B cell (primary cell): ENCODE measurements around the gene WNK4. TPM values are rescaled to one million over a fixed set of nuclear protein-coding genes. Genes with fewer than 3 reads are reported as not detected.

Experiments used
- ATAC-seq: fragments of 200-7000 bp; cut with Tn5 transposase; one replicate; pipeline ENCODE4 v1.10.0; 2021; ENCODE audit warnings: low read depth, mild to moderate bottlenecking, moderate number of reproducible peaks, moderate library complexity
- CTCF ChIA-PET: fragments of 350-600 bp; sonication (Branson Sonifier 250); formaldehyde crosslinking; loops from one replicate; lab custom pipeline; 2021; ENCODE audit warnings: antibody characterized with exemption, inconsistent platforms; lab: Charles Lee
- POLR2A ChIA-PET: fragments of 350-600 bp; sonication (Branson Sonifier 250); formaldehyde crosslinking; loops from one replicate; lab custom pipeline; 2021; ENCODE audit warnings: antibody characterized with exemption; lab: Charles Lee
- DNase-seq: peaks from one replicate; pipeline ENCODE4 v3.0.0; 2013
- H2AFZ ChIP-seq: 2 replicates; pipeline ENCODE4 v1.6.1; 2012; ENCODE audit warnings: mild to moderate bottlenecking, low read depth, low read length; ENCODE audit not compliant: insufficient read depth, poor library complexity, severe bottlenecking
- H3K27ac ChIP-seq, 2 donors: 1 replicate in 1 of 2; 2 replicates in 1 of 2; pipeline ENCODE4 v1.5.1; 2012 to 2013; ENCODE audit warnings: low read length in 2 of 2, mild to moderate bottlenecking in 2 of 2, moderate library complexity in 1 of 2
- H3K27me3 ChIP-seq, 4 experiments: fragments of 200-600 bp in 1 of 4; sonication (generic) in 1 of 4; replicated peaks in 1 of 4; 1 replicate in 2 of 4; 2 replicates in 2 of 4; pipeline versions ENCODE4 v1.6.1 to v1.7.0; 2013 to 2016; ENCODE audit warnings: low read length in 3 of 4, mild to moderate bottlenecking in 2 of 4, mixed read lengths in 1 of 4, moderate library complexity in 1 of 4; ENCODE audit not compliant: insufficient read depth in 4 of 4, control insufficient read depth in 3 of 4; ENCODE audit errors: control extremely low read depth in 1 of 4
- H3K36me3 ChIP-seq, 2 experiments: replicated peaks in 1 of 2; 1 replicate in 1 of 2; 2 replicates in 1 of 2; pipeline versions ENCODE4 v1.6.1 to v1.7.1; 2013; ENCODE audit warnings: low read length in 1 of 2; ENCODE audit not compliant: insufficient read depth in 2 of 2, control insufficient read depth in 1 of 2; ENCODE audit errors: control extremely low read depth in 1 of 2, extremely low read depth in 1 of 2
- H3K4me1 ChIP-seq, 2 donors: fragments of 200-600 bp in 1 of 2; sonication (generic) in 1 of 2; 1 replicate in 1 of 2; 2 replicates in 1 of 2; pipeline versions ENCODE4 v1.5.1 to v1.6.1; 2013 to 2017; ENCODE audit warnings: low read length in 2 of 2; ENCODE audit not compliant: control insufficient read depth in 2 of 2, insufficient read depth in 2 of 2
- H3K4me2 ChIP-seq: replicated peaks from 2 replicates; pipeline ENCODE3; 2012; ENCODE audit warnings: mild to moderate bottlenecking, low read depth, low read length; ENCODE audit not compliant: poor library complexity, severe bottlenecking
- H3K4me3 ChIP-seq, 5 experiments: fragments of 200-600 bp in 1 of 5; sonication (generic) in 1 of 5; 1 replicate in 3 of 5; 2 replicates in 2 of 5; pipeline versions ENCODE4 v1.5.1 to v1.7.0; 2011 to 2016; ENCODE audit warnings: low read length in 4 of 5, mild to moderate bottlenecking in 4 of 5, low read depth in 2 of 5, control low read depth in 1 of 5, moderate library complexity in 1 of 5; ENCODE audit not compliant: insufficient read depth in 1 of 5; ENCODE audit errors: control extremely low read depth in 1 of 5, extremely low read depth in 1 of 5
- H3K79me2 ChIP-seq: fragments of 200-600 bp; sonication (generic); one replicate; pipeline ENCODE4 v1.6.0; 2016; ENCODE audit warnings: low read length; ENCODE audit not compliant: control insufficient read depth, insufficient read depth
- H3K9ac ChIP-seq: fragments of 200-600 bp; sonication (generic); 2 replicates; pipeline ENCODE4 v1.6.1; 2017; ENCODE audit warnings: mild to moderate bottlenecking, low read length, moderate library complexity
- H3K9me3 ChIP-seq, 3 donors: one replicate each; pipeline versions ENCODE4 v1.6.1 to v1.7.1; 2013; ENCODE audit warnings: low read length in 2 of 3; ENCODE audit not compliant: control insufficient read depth in 2 of 3, insufficient read depth in 1 of 3; ENCODE audit errors: control extremely low read depth in 1 of 3
- H4K20me1 ChIP-seq: 2 replicates; pipeline ENCODE4 v1.6.0; 2012; ENCODE audit warnings: mild to moderate bottlenecking, low read length; ENCODE audit not compliant: insufficient read depth, control insufficient read depth, poor library complexity, severe bottlenecking
- H3K27ac Mint-ChIP-seq: one replicate; pipeline ENCODE4 v1.8.0; 2021; ENCODE audit warnings: mixed read lengths
- H3K27me3 Mint-ChIP-seq: one replicate; pipeline ENCODE4 v1.8.0; 2021; ENCODE audit warnings: mixed read lengths
- H3K4me1 Mint-ChIP-seq: one replicate; pipeline ENCODE4 v1.8.0; 2021; ENCODE audit warnings: mixed read lengths
- H3K4me3 Mint-ChIP-seq: one replicate; pipeline ENCODE4 v1.8.0; 2021; ENCODE audit warnings: mixed read lengths
- H3K9me3 Mint-ChIP-seq: one replicate; pipeline ENCODE4 v1.8.0; 2022; ENCODE audit warnings: mixed read lengths; ENCODE audit not compliant: insufficient read depth
- EZH2 ChIP-seq: IDR thresholded peaks from 2 replicates; pipeline ENCODE4 v1.6.1; 2012; ENCODE audit warnings: borderline replicate concordance, low read depth, mild to moderate bottlenecking, moderate library complexity, low read length; ENCODE audit not compliant: insufficient read depth, poor library complexity, severe bottlenecking
- WGBS: methylation state at CpG from one replicate; pipeline ENCODE4 v1.1.5; 2013; ENCODE audit warnings: missing lambda C conversion rate; ENCODE audit not compliant: insufficient coverage; 5-methylcytosine and 5-hydroxymethylcytosine counted together
- intact Hi-C: fragments of 100-400 bp; cut with micrococcal nuclease; formaldehyde crosslinking; loops from one replicate; pipeline ENCODE4 v1.10.0; 2022
- polyA plus RNA-seq: library from polyadenylated mRNA; depleted of rRNA; stranded (reverse); fragments of >200 nt; gene quantifications from 2 replicates; pipeline ENCODE4 v1.2.3, GENCODE V29; 2012
- total RNA-seq, 2 donors: library from RNA; stranded (reverse); fragments of 120-200 nt in 1 of 2; gene quantifications; 1 replicate in 1 of 2; 2 replicates in 1 of 2; pipeline versions ENCODE4 v1.2.3 to v1.2.4, GENCODE V29; 2013 to 2022
- TF ChIP-seq, protein P1 (sequence below): fragments of 200-600 bp; IDR thresholded peaks from one replicate; pipeline ENCODE4 v1.8.0; 2022; ENCODE audit warnings: antibody characterized with exemption, mild to moderate bottlenecking

WNK4 gene
- total and polyA plus RNA-seq, 2 donors (not counting 1 experiment from before 2014, with no cell fraction given), result 0.03 to 0.44 TPM

- no peak overlapping the region for H3K4me2 ChIP-seq
- ATAC-seq, result no peak
- DNase-seq, result no peak
- Mint-ChIP-seq H3K4me1 (peaks cover 17% of the 10 kb centered on the region), H3K4me3 (no peak overlapping the region), H3K27ac (no peak overlapping the region), H3K27me3 (peaks cover 27% of the 10 kb centered on the region), H3K9me3 (no peaks in the 10 kb centered on the region)
- intact Hi-C loops, result loop anchor here (10.0 kb wide), 1 partner anchor 736 kb away; the partner anchor contains the start of gene DHX8
- POLR2A ChIA-PET, result no interaction called here
- no peaks in the 10 kb centered on the region for H3K9me3 ChIP-seq
- no peak overlapping the region for H2AFZ ChIP-seq
- WGBS, result 81% methylated on average over 4 of the region's 7 CpGs
- peaks cover 19% of the 10 kb centered on the region for H3K79me2 ChIP-seq
- H3K27me3 ChIP-seq, result peaks cover 0 to 19% (median 3%) of the 10 kb centered on the region in 4 experiments
- no peak overlapping the region for H3K9ac ChIP-seq
- peaks cover 4% of the 10 kb centered on the region for H4K20me1 ChIP-seq
- H3K4me3 ChIP-seq, result no peak overlapping the region
- H3K27ac ChIP-seq, result no peak overlapping the region
- CTCF ChIA-PET, result interaction anchor here (1.4 to 1.5 kb wide), 2 partner anchors 13 to 15 kb away, joined by 3 to 4 read pairs; partner anchors contain the start of gene RAMP2
- TF ChIP-seq EZH2, result no peak
- TF ChIP-seq, protein P1, sequence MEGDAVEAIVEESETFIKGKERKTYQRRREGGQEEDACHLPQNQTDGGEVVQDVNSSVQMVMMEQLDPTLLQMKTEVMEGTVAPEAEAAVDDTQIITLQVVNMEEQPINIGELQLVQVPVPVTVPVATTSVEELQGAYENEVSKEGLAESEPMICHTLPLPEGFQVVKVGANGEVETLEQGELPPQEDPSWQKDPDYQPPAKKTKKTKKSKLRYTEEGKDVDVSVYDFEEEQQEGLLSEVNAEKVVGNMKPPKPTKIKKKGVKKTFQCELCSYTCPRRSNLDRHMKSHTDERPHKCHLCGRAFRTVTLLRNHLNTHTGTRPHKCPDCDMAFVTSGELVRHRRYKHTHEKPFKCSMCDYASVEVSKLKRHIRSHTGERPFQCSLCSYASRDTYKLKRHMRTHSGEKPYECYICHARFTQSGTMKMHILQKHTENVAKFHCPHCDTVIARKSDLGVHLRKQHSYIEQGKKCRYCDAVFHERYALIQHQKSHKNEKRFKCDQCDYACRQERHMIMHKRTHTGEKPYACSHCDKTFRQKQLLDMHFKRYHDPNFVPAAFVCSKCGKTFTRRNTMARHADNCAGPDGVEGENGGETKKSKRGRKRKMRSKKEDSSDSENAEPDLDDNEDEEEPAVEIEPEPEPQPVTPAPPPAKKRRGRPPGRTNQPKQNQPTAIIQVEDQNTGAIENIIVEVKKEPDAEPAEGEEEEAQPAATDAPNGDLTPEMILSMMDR, result no peak
- peaks cover 15 to 18% of the 10 kb centered on the region in 2 donors for H3K4me1 ChIP-seq
- no peaks in the 10 kb centered on the region for H3K36me3 ChIP-seq
Measured at GRCh38 chr17:42748202-42748907, 32.1 kb upstream of the WNK4 start.
